Aorta (tissue), 5 donors: Measurements from ENCODE around the gene KCNN1. TPM values are rescaled to one million over a fixed set of nuclear protein-coding genes. Genes with fewer than 3 reads are reported as not detected.

Experiments
- ATAC-seq: fragments of 200-7000 bp; cut with Tn5 transposase; one replicate; pipeline ENCODE4 v1.9.1; 2022; ENCODE audit warnings: moderate library complexity; ENCODE audit not compliant: low FRiP score
- DNase-seq, 2 donors: peaks; one replicate each; pipeline ENCODE4 v3.0.0-alpha.2; 2020
- H3K27ac ChIP-seq, 2 donors: one replicate each; pipeline ENCODE4 v1.5.1; 2013; ENCODE audit warnings: low read length in 2 of 2, mild to moderate bottlenecking in 2 of 2, moderate library complexity in 2 of 2, control low read depth in 1 of 2, inconsistent platforms in 1 of 2, low read depth in 1 of 2
- H3K27me3 ChIP-seq, 2 donors: one replicate each; pipeline ENCODE4 v1.6.1; 2013; ENCODE audit warnings: control low read depth in 1 of 2, low read length in 1 of 2, mild to moderate bottlenecking in 1 of 2, moderate library complexity in 1 of 2; ENCODE audit not compliant: insufficient read depth in 2 of 2, control insufficient read depth in 1 of 2
- H3K36me3 ChIP-seq, 2 donors: one replicate each; pipeline ENCODE4 v1.6.1; 2013; ENCODE audit warnings: control low read depth in 1 of 2, low read length in 1 of 2, mild to moderate bottlenecking in 1 of 2; ENCODE audit not compliant: insufficient read depth in 2 of 2, control insufficient read depth in 1 of 2
- H3K4me1 ChIP-seq, 2 donors: one replicate each; pipeline ENCODE4 v1.6.1; 2013; ENCODE audit warnings: low read length in 2 of 2, control low read depth in 1 of 2, mild to moderate bottlenecking in 1 of 2, moderate library complexity in 1 of 2; ENCODE audit not compliant: insufficient read depth in 2 of 2, control insufficient read depth in 1 of 2
- H3K4me3 ChIP-seq, 2 donors: one replicate each; pipeline ENCODE4 v1.5.1; 2013; ENCODE audit warnings: low read length in 2 of 2, control low read depth in 1 of 2, mild to moderate bottlenecking in 1 of 2
- H3K9me3 ChIP-seq: one replicate; pipeline ENCODE4 v1.6.1; 2013; ENCODE audit warnings: mild to moderate bottlenecking, low read length; ENCODE audit not compliant: control insufficient read depth
- WGBS, 2 donors: extraction: QIAGEN DNeasy Blood & Tissue Kit; methylation state at CpG; one replicate each; pipeline ENCODE4 v1.1.7; 2013; 5-methylcytosine and 5-hydroxymethylcytosine counted together
- intact Hi-C, 2 donors: fragments of 100-400 bp; cut with DNase I; formaldehyde crosslinking; loops; one replicate each; pipeline versions ENCODE4 v1.14.2 to v1.15.0; 2022
- polyA plus RNA-seq, 2 donors: library from polyadenylated mRNA; stranded (reverse); fragments of 200-250 nt; gene quantifications; one replicate each; pipeline ENCODE4 v1.2.3, GENCODE V29; 2013
- total RNA-seq, 2 donors: library from RNA; stranded (reverse); fragmentation: NEBNext Ultra II Directional; extraction: Animal tissue kit (Norgen Biotek cat#: 25700); gene quantifications; one replicate each; pipeline ENCODE4 v1.2.1, GENCODE V29; 2021
- donor health status: healthy with polysubstance abuse.
- donor health status: Bipolar disorder and iron deficiency.
- donor health status: DM: no; HTN: no; CAD: no.
- donor health status: DM: no; HTN: no; CAD: no.
- donor health status: DM: yes; HTN: yes; CAD: no.

The KCNN1 gene
- total and polyA plus RNA-seq, 4 donors = 0.13 TPM; not detected in 2

DNA sequence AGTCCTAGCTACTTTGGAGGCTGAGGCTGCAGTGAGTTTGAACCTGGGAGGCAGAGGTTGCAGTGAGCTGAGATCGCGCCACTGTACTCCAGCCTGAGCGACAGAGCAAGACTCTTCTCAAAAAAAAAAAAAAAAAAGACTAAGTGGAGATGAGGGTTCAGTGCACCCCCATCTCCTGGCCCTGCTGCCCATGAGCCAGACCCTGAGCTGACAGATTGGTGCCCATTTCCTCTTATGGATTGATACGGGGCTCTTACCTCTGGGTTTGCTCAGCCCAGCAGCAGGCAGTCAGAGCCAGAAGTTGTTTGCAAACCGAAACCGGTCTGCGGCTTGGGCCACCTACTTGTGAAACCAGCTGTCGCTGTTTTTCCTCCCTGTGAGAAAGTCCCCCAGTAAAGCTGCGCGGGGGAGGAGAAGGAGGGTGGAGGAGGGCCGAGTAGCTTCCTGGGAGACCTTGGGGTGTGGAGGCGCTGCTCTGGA, 78.0 kb downstream of the KCNN1 start:
- H3K27ac ChIP-seq = peak overlapping the region in 1 of 2 donors; percentile 79
- no peaks in the 10 kb centered on the region for H3K9me3 ChIP-seq
- WGBS, 2 donors = 12 to 13% methylated on average over 11 to 12 of the region's 12 CpGs
- H3K4me1 ChIP-seq = no peaks in the 10 kb centered on the region
- peak overlapping the region in 1 of 2 donors; percentile 27 for H3K4me3 ChIP-seq
- peak; percentile 59 for ATAC-seq
- no peaks in the 10 kb centered on the region for H3K27me3 ChIP-seq
- DNase-seq = peak; percentile 86 to 91
- intact Hi-C loops = no loop called here
- no peaks in the 10 kb centered on the region for H3K36me3 ChIP-seq

DNA sequence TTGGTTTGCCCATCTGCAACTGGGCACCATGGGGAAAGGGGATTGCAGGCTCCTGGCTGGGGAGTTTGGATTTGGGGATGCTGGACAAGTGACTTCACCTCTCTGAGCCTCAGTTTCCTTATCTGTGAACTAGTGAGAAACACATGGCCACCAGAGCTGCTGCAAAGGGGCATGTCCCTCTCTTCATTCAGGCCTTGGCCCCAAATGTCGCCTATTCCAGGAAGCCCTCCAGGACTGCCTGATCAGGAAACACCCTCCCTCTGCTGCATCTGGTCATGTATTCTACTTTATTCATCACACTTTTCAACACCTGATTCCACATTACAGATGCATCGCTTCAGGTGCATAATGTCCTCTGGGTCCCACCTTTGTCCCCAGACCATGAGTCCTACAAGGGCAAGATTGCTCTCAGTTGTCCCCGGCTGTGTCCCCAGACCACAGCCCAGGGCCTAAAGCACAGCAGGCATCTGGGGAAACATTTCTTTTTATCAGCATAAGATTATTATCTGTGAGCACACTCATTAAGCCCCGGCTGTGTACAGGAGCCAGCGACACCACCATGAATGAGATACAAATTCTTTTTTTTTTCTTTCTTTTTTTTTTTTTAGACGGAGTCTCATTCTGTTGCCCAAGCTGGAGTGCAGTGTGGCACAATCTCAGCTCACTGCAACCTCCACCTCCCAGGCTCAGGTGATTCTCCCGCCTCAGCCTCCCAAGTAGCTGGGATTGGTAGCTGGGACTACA, 78.6 kb downstream of the KCNN1 start:
- H3K36me3 ChIP-seq = no peaks in the 10 kb centered on the region
- no peaks in the 10 kb centered on the region for H3K9me3 ChIP-seq
- H3K27me3 ChIP-seq = no peaks in the 10 kb centered on the region
- ATAC-seq = no peak
- DNase-seq = no peak
- H3K4me3 ChIP-seq = no peak overlapping the region
- no peaks in the 10 kb centered on the region for H3K4me1 ChIP-seq
- intact Hi-C loops = no loop called here
- WGBS, 2 donors = 80 to 86% methylated on average over 7 of the region's 7 CpGs
- H3K27ac ChIP-seq = peak overlapping the region in 1 of 2 donors; percentile 79

DNA sequence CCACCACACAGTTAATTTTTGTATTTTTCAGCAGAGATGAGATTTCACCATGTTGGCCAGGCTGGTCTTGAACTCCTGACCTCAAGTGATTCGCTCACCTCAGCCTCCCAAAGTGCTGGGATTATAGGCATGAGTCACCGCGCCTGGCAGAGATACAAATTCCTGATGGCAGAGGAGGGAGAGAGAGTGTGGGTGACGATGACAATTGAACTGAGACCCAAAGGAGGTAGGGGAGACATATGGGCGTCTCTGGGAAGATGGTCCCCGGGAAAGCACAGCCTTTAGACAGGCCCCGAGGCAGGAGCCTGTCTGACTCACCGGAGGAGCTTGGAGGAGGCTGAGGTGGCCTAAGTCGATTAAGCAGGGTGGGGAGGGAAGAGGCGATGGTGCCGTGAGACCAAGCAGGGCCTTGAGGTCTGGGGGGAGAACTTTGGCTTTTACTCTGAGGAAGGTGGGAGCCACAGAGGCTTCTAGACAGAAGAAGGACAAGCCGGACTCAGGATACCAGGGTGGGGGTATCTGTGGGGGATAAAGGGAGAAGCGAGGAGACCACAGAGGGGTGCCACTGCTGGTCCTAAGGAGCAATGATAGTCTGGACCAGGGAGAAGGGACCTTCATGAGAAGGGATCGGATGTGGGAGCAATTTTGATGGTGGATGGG, 79.3 kb downstream of the KCNN1 start:
- intact Hi-C loops = no loop called here
- Histone ChIP-seq H3K4me3 (no peak overlapping the region), H3K27ac (peak overlapping the region in 1 of 2 donors; percentile 23), H3K4me1 (no peaks in the 10 kb centered on the region), H3K9me3 (no peaks in the 10 kb centered on the region), H3K27me3 (no peaks in the 10 kb centered on the region), H3K36me3 (no peaks in the 10 kb centered on the region)
- WGBS, 2 donors = 72 to 74% methylated on average over 14 of the region's 14 CpGs
- ATAC-seq (no peak), DNase-seq (peak; percentile 56 to 81)

DNA sequence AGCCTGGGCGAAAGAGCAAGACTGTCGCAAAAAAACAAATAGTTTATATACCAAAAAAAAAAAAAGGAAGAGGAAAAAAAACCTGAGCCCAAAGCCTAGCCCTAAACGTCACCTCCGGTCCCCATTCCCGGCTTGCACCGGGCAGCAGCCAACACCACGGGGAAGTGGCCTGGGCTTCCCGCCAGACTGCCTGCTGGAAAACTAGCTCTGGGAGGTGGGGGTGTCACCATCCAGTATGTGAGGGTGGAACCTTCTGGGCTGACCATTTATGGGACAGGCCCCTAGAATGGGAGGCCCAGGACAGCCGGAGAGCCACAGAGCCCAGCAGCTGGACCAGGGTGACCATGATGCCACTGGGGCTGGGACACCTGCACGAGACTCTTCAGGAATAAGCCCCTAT, 82.5 kb downstream of the KCNN1 start:
- peak; percentile 98 to 99 for DNase-seq
- Histone ChIP-seq H3K4me3 (no peak overlapping the region), H3K4me1 (no peaks in the 10 kb centered on the region), H3K27me3 (no peaks in the 10 kb centered on the region), H3K27ac (peak overlapping the region in 1 of 2 donors; percentile 66), H3K9me3 (no peaks in the 10 kb centered on the region), H3K36me3 (no peaks in the 10 kb centered on the region)
- intact Hi-C loops = loop anchor here in 1 of 2 donors (2.0 kb wide), 1 partner anchor 29 kb away; no protein-coding TSS in a partner anchor
- peak; percentile 92 for ATAC-seq
- 7 to 14% methylated on average over 9 to 10 of the region's 10 CpGs for WGBS, 2 donors

Other genes starting within 250 kb of the KCNN1 start
- 10 to 100 TPM; 53.6 to 60.1 TPM for gene MAP1S, start 247.6 kb upstream of the KCNN1 start, total RNA-seq
- 10 to 100 TPM in 1 of 2 donors, 1 to 10 TPM in 1; 9.9 to 18.9 TPM for gene MAP1S, start 247.6 kb upstream of the KCNN1 start, polyA plus RNA-seq
- 1 to 10 TPM; 2.9 to 6.9 TPM for gene FCHO1, start 215.6 kb upstream of the KCNN1 start, total RNA-seq
- 1 to 10 TPM; 1.5 to 1.6 TPM for gene FCHO1, start 215.6 kb upstream of the KCNN1 start, polyA plus RNA-seq
- 1 to 10 TPM in 1 of 2 donors, under 1 TPM in 1; 0.42 to 1.9 TPM for gene B3GNT3, start 172.0 kb upstream of the KCNN1 start, total RNA-seq
- gene B3GNT3, start 172.0 kb upstream of the KCNN1 start, polyA plus RNA-seq = 1 to 10 TPM in 1 of 2 donors, not detected in 1; 4.5 TPM
- not detected for gene INSL3, start 145.6 kb upstream of the KCNN1 start, total RNA-seq
- not detected for gene INSL3, start 145.6 kb upstream of the KCNN1 start, polyA plus RNA-seq
- 10 to 100 TPM; 15.4 to 33.3 TPM for gene JAK3, start 119.1 kb upstream of the KCNN1 start, total RNA-seq
- 1 to 10 TPM; 2.3 to 2.6 TPM for gene JAK3, start 119.1 kb upstream of the KCNN1 start, polyA plus RNA-seq
- gene RPL18A, start 107.2 kb upstream of the KCNN1 start, total RNA-seq = 1,000 to 10,000 TPM; 1,221 to 1,276 TPM
- 1,000 to 10,000 TPM; 2,303 to 3,237 TPM for gene RPL18A, start 107.2 kb upstream of the KCNN1 start, polyA plus RNA-seq
- gene SLC5A5, start 95.2 kb upstream of the KCNN1 start, total RNA-seq = not detected
- under 1 TPM in 1 of 2 donors, not detected in 1; 0.03 TPM for gene SLC5A5, start 95.2 kb upstream of the KCNN1 start, polyA plus RNA-seq
- gene CCDC124, start 34.1 kb upstream of the KCNN1 start, total RNA-seq = 10 to 100 TPM; 48.9 to 58.7 TPM
- gene CCDC124, start 34.1 kb upstream of the KCNN1 start, polyA plus RNA-seq = 100 to 1,000 TPM; 123 to 162 TPM
- 10 to 100 TPM; 40.6 to 60.5 TPM for gene ARRDC2, start 41.1 kb downstream of the KCNN1 start, total RNA-seq
- gene ARRDC2, start 41.1 kb downstream of the KCNN1 start, polyA plus RNA-seq = 100 to 1,000 TPM in 1 of 2 donors, 10 to 100 TPM in 1; 82.5 to 104 TPM
- 1 to 10 TPM; 1.7 to 2.6 TPM for gene IL12RB1, start 119.8 kb downstream of the KCNN1 start, total RNA-seq
- under 1 TPM; 0.69 to 0.75 TPM for gene IL12RB1, start 119.8 kb downstream of the KCNN1 start, polyA plus RNA-seq
- gene MAST3, start 130.7 kb downstream of the KCNN1 start, total RNA-seq = 10 to 100 TPM; 21.5 to 25.2 TPM
- gene MAST3, start 130.7 kb downstream of the KCNN1 start, polyA plus RNA-seq = 10 to 100 TPM in 1 of 2 donors, 1 to 10 TPM in 1; 4.4 to 32.7 TPM
- gene PIK3R2, start 186.1 kb downstream of the KCNN1 start, total RNA-seq = 10 to 100 TPM; 14.1 to 21.8 TPM
- gene PIK3R2, start 186.1 kb downstream of the KCNN1 start, polyA plus RNA-seq = 1 to 10 TPM; 1.8 to 5.1 TPM
- gene IFI30, start 206.7 kb downstream of the KCNN1 start, total RNA-seq = 10 to 100 TPM; 85.2 to 92.7 TPM
- 100 to 1,000 TPM in 1 of 2 donors, 10 to 100 TPM in 1; 35.0 to 107 TPM for gene IFI30, start 206.7 kb downstream of the KCNN1 start, polyA plus RNA-seq
- 1 to 10 TPM; 5.7 to 6.2 TPM for gene MPV17L2, start 226.1 kb downstream of the KCNN1 start, total RNA-seq
- gene MPV17L2, start 226.1 kb downstream of the KCNN1 start, polyA plus RNA-seq = 10 to 100 TPM in 1 of 2 donors, 1 to 10 TPM in 1; 6.1 to 12.2 TPM
- 1 to 10 TPM; 3.4 to 3.8 TPM for gene RAB3A, start 236.9 kb downstream of the KCNN1 start, total RNA-seq
- 1 to 10 TPM; 2.1 to 2.6 TPM for gene RAB3A, start 236.9 kb downstream of the KCNN1 start, polyA plus RNA-seq